ENCODE results near the gene LRG1. TPM values are rescaled to one million over a fixed set of nuclear protein-coding genes. Genes with fewer than 3 reads are reported as not detected.

Gene LRG1
- polyA plus RNA-seq, 1 of the 3 experiments (the other 2 are of a cell fraction) = 0.12 TPM

DNA sequence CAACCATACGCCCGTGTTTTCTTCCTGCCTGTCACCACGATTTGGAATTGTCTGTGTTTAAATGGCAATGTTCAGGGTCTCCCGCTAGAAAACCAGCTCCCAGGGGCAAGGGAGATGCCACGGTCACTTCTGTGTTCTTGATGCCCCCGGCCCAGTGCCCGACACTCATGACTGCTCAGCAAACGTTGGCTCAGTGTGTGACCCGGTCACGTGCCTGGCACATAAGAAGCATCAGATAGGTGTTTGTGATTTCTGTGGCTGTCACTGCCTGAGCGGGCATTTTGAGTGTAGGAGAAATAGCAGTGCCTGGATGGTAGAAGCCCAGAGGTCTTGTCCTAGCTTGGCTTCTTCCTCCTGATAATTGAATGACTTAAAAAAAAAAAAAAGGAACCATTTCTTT lies 52.3 kb downstream of the LRG1 start:
- Histone ChIP-seq H3K27me3 (ENCODE audit: insufficient read depth) (no peaks in the 10 kb centered on the region), H3K9ac (no peak overlapping the region), H3K4me1 (ENCODE audit: control insufficient read depth in 1 of 2, insufficient read depth in 2 of 2, low read depth in 1 of 2, low read length in 1 of 2) (no peaks in the 10 kb centered on the region), H3F3A (replicated peaks; ENCODE audit: insufficient read depth) (no peaks in the 10 kb centered on the region), H3K9me2 (no peaks in the 10 kb centered on the region), H3K4me3 (ENCODE audit: low read depth in 2 of 2, low read length in 1 of 2) (no peak overlapping the region), H2AFZ (ENCODE audit: low read depth) (no peak overlapping the region), H3K27ac (ENCODE audit: low read depth in 2 of 2, low read length in 1 of 2) (no peak overlapping the region), H3K79me2 (ENCODE audit: insufficient read depth) (peaks cover 4% of the 10 kb centered on the region; the same call in 1 of the 2 replicates), H4K20me1 (ENCODE audit: insufficient read depth) (no peaks in the 10 kb centered on the region), H3K9me3 (no peaks in the 10 kb centered on the region), H3K4me2 (no peak overlapping the region), H3K36me3 (replicated peaks in 1 of 2; ENCODE audit: control insufficient read depth in 1 of 2, insufficient read depth in 2 of 2, low read length in 1 of 2) (peaks cover 11 to 14% of the 10 kb centered on the region in 2 experiments)
- ChIA-PET POLR2A (no interaction called here), CTCF (no interaction called here)
- peak; percentile 6 for DNase-seq
- WGBS (ENCODE audit: low lambda C conversion rate) = 85% methylated on average over 5 of the region's 11 CpGs
- no peak for TF ChIP-seq SMC3 (IDR thresholded peaks at IDR 0.05; ENCODE audit: low read depth, low read length)
- TF ChIP-seq MXI1 (IDR thresholded peaks at IDR 0.05; ENCODE audit: low read depth, low read length) = no peak
- no peak for TF ChIP-seq MEF2A (IDR thresholded peaks at IDR 0.05; ENCODE audit: borderline replicate concordance, low read depth)
- TF ChIP-seq, protein P1, sequence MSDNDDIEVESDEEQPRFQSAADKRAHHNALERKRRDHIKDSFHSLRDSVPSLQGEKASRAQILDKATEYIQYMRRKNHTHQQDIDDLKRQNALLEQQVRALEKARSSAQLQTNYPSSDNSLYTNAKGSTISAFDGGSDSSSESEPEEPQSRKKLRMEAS (IDR thresholded peaks at IDR 0.05; ENCODE audit: low read depth) = no peak
- TF ChIP-seq, protein P2, sequence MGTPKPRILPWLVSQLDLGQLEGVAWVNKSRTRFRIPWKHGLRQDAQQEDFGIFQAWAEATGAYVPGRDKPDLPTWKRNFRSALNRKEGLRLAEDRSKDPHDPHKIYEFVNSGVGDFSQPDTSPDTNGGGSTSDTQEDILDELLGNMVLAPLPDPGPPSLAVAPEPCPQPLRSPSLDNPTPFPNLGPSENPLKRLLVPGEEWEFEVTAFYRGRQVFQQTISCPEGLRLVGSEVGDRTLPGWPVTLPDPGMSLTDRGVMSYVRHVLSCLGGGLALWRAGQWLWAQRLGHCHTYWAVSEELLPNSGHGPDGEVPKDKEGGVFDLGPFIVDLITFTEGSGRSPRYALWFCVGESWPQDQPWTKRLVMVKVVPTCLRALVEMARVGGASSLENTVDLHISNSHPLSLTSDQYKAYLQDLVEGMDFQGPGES (IDR thresholded peaks at IDR 0.05; ENCODE audit: low read depth, low read length) = no peak
- TF ChIP-seq POLR2AphosphoS5 (IDR thresholded peaks at IDR 0.05; ENCODE audit: low read depth, low read length) = no peak
- TF ChIP-seq FOSL2 (IDR thresholded peaks at IDR 0.05; ENCODE audit: borderline replicate concordance, low read depth) = no peak
- TF ChIP-seq, protein P3, sequence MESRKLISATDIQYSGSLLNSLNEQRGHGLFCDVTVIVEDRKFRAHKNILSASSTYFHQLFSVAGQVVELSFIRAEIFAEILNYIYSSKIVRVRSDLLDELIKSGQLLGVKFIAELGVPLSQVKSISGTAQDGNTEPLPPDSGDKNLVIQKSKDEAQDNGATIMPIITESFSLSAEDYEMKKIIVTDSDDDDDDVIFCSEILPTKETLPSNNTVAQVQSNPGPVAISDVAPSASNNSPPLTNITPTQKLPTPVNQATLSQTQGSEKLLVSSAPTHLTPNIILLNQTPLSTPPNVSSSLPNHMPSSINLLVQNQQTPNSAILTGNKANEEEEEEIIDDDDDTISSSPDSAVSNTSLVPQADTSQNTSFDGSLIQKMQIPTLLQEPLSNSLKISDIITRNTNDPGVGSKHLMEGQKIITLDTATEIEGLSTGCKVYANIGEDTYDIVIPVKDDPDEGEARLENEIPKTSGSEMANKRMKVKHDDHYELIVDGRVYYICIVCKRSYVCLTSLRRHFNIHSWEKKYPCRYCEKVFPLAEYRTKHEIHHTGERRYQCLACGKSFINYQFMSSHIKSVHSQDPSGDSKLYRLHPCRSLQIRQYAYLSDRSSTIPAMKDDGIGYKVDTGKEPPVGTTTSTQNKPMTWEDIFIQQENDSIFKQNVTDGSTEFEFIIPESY (IDR thresholded peaks at IDR 0.05; ENCODE audit: borderline replicate concordance, low read depth) = no peak
- TF ChIP-seq FOXJ3 (CRISPR knock-in tag; IDR thresholded peaks at IDR 0.05) = no peak
- TF ChIP-seq RFX5 (IDR thresholded peaks at IDR 0.05; ENCODE audit: low read length) = no peak
- no peak for TF ChIP-seq TEAD4 (IDR thresholded peaks at IDR 0.05; ENCODE audit: borderline replicate concordance, insufficient read depth)
- TF ChIP-seq, protein P4, sequence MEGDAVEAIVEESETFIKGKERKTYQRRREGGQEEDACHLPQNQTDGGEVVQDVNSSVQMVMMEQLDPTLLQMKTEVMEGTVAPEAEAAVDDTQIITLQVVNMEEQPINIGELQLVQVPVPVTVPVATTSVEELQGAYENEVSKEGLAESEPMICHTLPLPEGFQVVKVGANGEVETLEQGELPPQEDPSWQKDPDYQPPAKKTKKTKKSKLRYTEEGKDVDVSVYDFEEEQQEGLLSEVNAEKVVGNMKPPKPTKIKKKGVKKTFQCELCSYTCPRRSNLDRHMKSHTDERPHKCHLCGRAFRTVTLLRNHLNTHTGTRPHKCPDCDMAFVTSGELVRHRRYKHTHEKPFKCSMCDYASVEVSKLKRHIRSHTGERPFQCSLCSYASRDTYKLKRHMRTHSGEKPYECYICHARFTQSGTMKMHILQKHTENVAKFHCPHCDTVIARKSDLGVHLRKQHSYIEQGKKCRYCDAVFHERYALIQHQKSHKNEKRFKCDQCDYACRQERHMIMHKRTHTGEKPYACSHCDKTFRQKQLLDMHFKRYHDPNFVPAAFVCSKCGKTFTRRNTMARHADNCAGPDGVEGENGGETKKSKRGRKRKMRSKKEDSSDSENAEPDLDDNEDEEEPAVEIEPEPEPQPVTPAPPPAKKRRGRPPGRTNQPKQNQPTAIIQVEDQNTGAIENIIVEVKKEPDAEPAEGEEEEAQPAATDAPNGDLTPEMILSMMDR (IDR thresholded peaks at IDR 0.05) = no peak
- TF ChIP-seq TAF1 (IDR thresholded peaks at IDR 0.05; ENCODE audit: borderline replicate concordance, low read depth, low read length) = no peak
- TF ChIP-seq EZH2phosphoT487 (IDR thresholded peaks at IDR 0.05; ENCODE audit: borderline replicate concordance, low read depth) = no peak
- TF ChIP-seq EP300 (IDR thresholded peaks at IDR 0.05; ENCODE audit: borderline replicate concordance in 1 of 2, low read depth in 1 of 2, low read length in 1 of 2) = no peak
- TF ChIP-seq SIN3A (IDR thresholded peaks at IDR 0.05; ENCODE audit: borderline replicate concordance, low read depth, low read length) = no peak
- no peak for TF ChIP-seq YY1 (IDR thresholded peaks at IDR 0.05; ENCODE audit: low read depth)

Other genes with a start within 250 kb of the LRG1 start
- gene TMIGD2, start 237.6 kb downstream of the LRG1 start, polyA plus RNA-seq (2012; rRNA removed) = 0.06 TPM in 1 of 2 replicates, not detected in the other
- gene FSD1, start 235.4 kb downstream of the LRG1 start, polyA plus RNA-seq (2012; rRNA removed) = 46.7 and 49.0 TPM in 2 replicates
- 6.0 and 7.6 TPM in 2 replicates for gene STAP2, start 201.2 kb downstream of the LRG1 start, polyA plus RNA-seq (2012; rRNA removed)
- 18.7 and 21.3 TPM in 2 replicates for gene MPND, start 196.5 kb downstream of the LRG1 start, polyA plus RNA-seq (2012; rRNA removed)
- gene SH3GL1, start 139.5 kb downstream of the LRG1 start, polyA plus RNA-seq (2012; rRNA removed) = 62.5 and 82.8 TPM in 2 replicates
- 13.2 and 18.0 TPM in 2 replicates for gene CHAF1A, start 137.4 kb downstream of the LRG1 start, polyA plus RNA-seq (2012; rRNA removed)
- 100 and 110 TPM in 2 replicates for gene UBXN6, start 82.2 kb downstream of the LRG1 start, polyA plus RNA-seq (2012; rRNA removed)
- gene HDGFL2, start 67.7 kb downstream of the LRG1 start, polyA plus RNA-seq (2012; rRNA removed) = 63.0 and 77.8 TPM in 2 replicates
- 0.07 and 0.10 TPM in 2 replicates for gene PLIN4, start 21.6 kb downstream of the LRG1 start, polyA plus RNA-seq (2012; rRNA removed)
- 0.59 and 0.68 TPM in 2 replicates for gene PLIN5, start 4.8 kb downstream of the LRG1 start, polyA plus RNA-seq (2012; rRNA removed)
- gene SEMA6B, start 19.6 kb upstream of the LRG1 start, polyA plus RNA-seq (2012; rRNA removed) = 2.0 and 3.7 TPM in 2 replicates
- 5.7 and 6.4 TPM in 2 replicates for gene TNFAIP8L1, start 99.5 kb upstream of the LRG1 start, polyA plus RNA-seq (2012; rRNA removed)
- 188 and 312 TPM in 2 replicates for gene MYDGF, start 130.3 kb upstream of the LRG1 start, polyA plus RNA-seq (2012; rRNA removed)
- gene DPP9, start 183.8 kb upstream of the LRG1 start, polyA plus RNA-seq (2012; rRNA removed) = 10.5 and 17.1 TPM in 2 replicates

Data from SK-N-SH (cell line).